Measurements from ENCODE around the gene SELENON. TPM values are rescaled to one million over a fixed set of nuclear protein-coding genes. Genes with fewer than 3 reads are reported as not detected.

Gene SELENON
- polyA plus RNA-seq, 2 donors, result 19.2 to 21.4 TPM

GRCh38 chr1:25792115-25792514, 7.9 kb upstream of the SELENON start:
- H3K27ac ChIP-seq (ENCODE audit: low read depth in 2 of 2, low read length in 1 of 2), result no peak overlapping the region
- H3K27me3 ChIP-seq (ENCODE audit: control insufficient read depth in 1 of 2, insufficient read depth in 2 of 2, low read length in 2 of 2), result no peaks in the 10 kb centered on the region
- peaks cover 0 to 4% of the 10 kb centered on the region in 2 donors for H3K4me1 ChIP-seq (ENCODE audit: control insufficient read depth in 2 of 2, insufficient read depth in 2 of 2, low read length in 1 of 2)
- WGBS, 2 donors, result 67 to 68% methylated on average over 4 of the region's 4 CpGs
- H3K4me3 ChIP-seq (ENCODE audit: low read depth in 1 of 2, low read length in 2 of 2), result no peak overlapping the region
- H3K9me3 ChIP-seq (ENCODE audit: control insufficient read depth in 2 of 2, insufficient read depth in 1 of 2, low read depth in 1 of 2, low read length in 1 of 2), result no peaks in the 10 kb centered on the region
- H3K36me3 ChIP-seq (ENCODE audit: control insufficient read depth in 2 of 2, insufficient read depth in 2 of 2, low read length in 1 of 2), result no peaks in the 10 kb centered on the region

- Histone ChIP-seq H3K36me3 (ENCODE audit: control insufficient read depth in 2 of 2, insufficient read depth in 2 of 2, low read length in 1 of 2) (no peaks in the 10 kb centered on the region), H3K4me3 (ENCODE audit: low read depth in 1 of 2, low read length in 2 of 2) (no peak overlapping the region), H3K9me3 (ENCODE audit: control insufficient read depth in 2 of 2, insufficient read depth in 1 of 2, low read depth in 1 of 2, low read length in 1 of 2) (no peaks in the 10 kb centered on the region), H3K27ac (ENCODE audit: low read depth in 2 of 2, low read length in 1 of 2) (no peak overlapping the region), H3K27me3 (ENCODE audit: control insufficient read depth in 1 of 2, insufficient read depth in 2 of 2, low read length in 2 of 2) (no peaks in the 10 kb centered on the region), H3K4me1 (ENCODE audit: control insufficient read depth in 2 of 2, insufficient read depth in 2 of 2, low read length in 1 of 2) (peaks cover 0 to 4% of the 10 kb centered on the region in 2 donors)
- WGBS, 2 donors, result 77 to 80% methylated on average over 7 of the region's 7 CpGs
Measured at GRCh38 chr1:25793585-25794170, 6.3 kb upstream of the SELENON start.

GRCh38 chr1:25794325-25794724, 5.7 kb upstream of the SELENON start:
- Histone ChIP-seq H3K27ac (ENCODE audit: low read depth in 2 of 2, low read length in 1 of 2) (no peak overlapping the region), H3K9me3 (ENCODE audit: control insufficient read depth in 2 of 2, insufficient read depth in 1 of 2, low read depth in 1 of 2, low read length in 1 of 2) (no peaks in the 10 kb centered on the region), H3K4me3 (ENCODE audit: low read depth in 1 of 2, low read length in 2 of 2) (no peak overlapping the region), H3K36me3 (ENCODE audit: control insufficient read depth in 2 of 2, insufficient read depth in 2 of 2, low read length in 1 of 2) (no peaks in the 10 kb centered on the region), H3K4me1 (ENCODE audit: control insufficient read depth in 2 of 2, insufficient read depth in 2 of 2, low read length in 1 of 2) (peaks cover 0 to 4% of the 10 kb centered on the region in 2 donors), H3K27me3 (ENCODE audit: control insufficient read depth in 1 of 2, insufficient read depth in 2 of 2, low read length in 2 of 2) (no peaks in the 10 kb centered on the region)
- 57 to 78% methylated on average over 8 of the region's 8 CpGs for WGBS, 2 donors

- H3K4me3 ChIP-seq (ENCODE audit: low read depth in 1 of 2, low read length in 2 of 2), result no peak overlapping the region
- no peaks in the 10 kb centered on the region for H3K36me3 ChIP-seq (ENCODE audit: control insufficient read depth in 2 of 2, insufficient read depth in 2 of 2, low read length in 1 of 2)
- 66 to 68% methylated on average over 2 of the region's 2 CpGs for WGBS, 2 donors
- H3K27me3 ChIP-seq (ENCODE audit: control insufficient read depth in 1 of 2, insufficient read depth in 2 of 2, low read length in 2 of 2), result no peaks in the 10 kb centered on the region
- peaks cover 0 to 6% of the 10 kb centered on the region in 2 donors for H3K4me1 ChIP-seq (ENCODE audit: control insufficient read depth in 2 of 2, insufficient read depth in 2 of 2, low read length in 1 of 2)
- no peaks in the 10 kb centered on the region for H3K9me3 ChIP-seq (ENCODE audit: control insufficient read depth in 2 of 2, insufficient read depth in 1 of 2, low read depth in 1 of 2, low read length in 1 of 2)
- no peak overlapping the region for H3K27ac ChIP-seq (ENCODE audit: low read depth in 2 of 2, low read length in 1 of 2)
Measured at GRCh38 chr1:25795211-25795610, 4.8 kb upstream of the SELENON start.

- Histone ChIP-seq H3K4me1 (ENCODE audit: control insufficient read depth in 2 of 2, insufficient read depth in 2 of 2, low read length in 1 of 2) (peaks cover 0 to 13% of the 10 kb centered on the region in 2 donors), H3K4me3 (ENCODE audit: low read depth in 1 of 2, low read length in 2 of 2) (no peak overlapping the region), H3K27me3 (ENCODE audit: control insufficient read depth in 1 of 2, insufficient read depth in 2 of 2, low read length in 2 of 2) (no peaks in the 10 kb centered on the region), H3K36me3 (ENCODE audit: control insufficient read depth in 2 of 2, insufficient read depth in 2 of 2, low read length in 1 of 2) (no peaks in the 10 kb centered on the region), H3K9me3 (ENCODE audit: control insufficient read depth in 2 of 2, insufficient read depth in 1 of 2, low read depth in 1 of 2, low read length in 1 of 2) (no peaks in the 10 kb centered on the region), H3K27ac (ENCODE audit: low read depth in 2 of 2, low read length in 1 of 2) (peak overlapping the region in 1 of 2 donors; percentile 38)
- 57 to 59% methylated on average over 22 of the region's 22 CpGs for WGBS, 2 donors
Measured at GRCh38 chr1:25795946-25796810, 3.8 kb upstream of the SELENON start.

- WGBS, 2 donors, result 0 to 9% methylated on average over 7 to 19 of the region's 19 CpGs
- no peaks in the 10 kb centered on the region for H3K9me3 ChIP-seq (ENCODE audit: control insufficient read depth in 2 of 2, insufficient read depth in 1 of 2, low read depth in 1 of 2, low read length in 1 of 2)
- peak overlapping the region in 1 of 2 donors; percentile 38 for H3K27ac ChIP-seq (ENCODE audit: low read depth in 2 of 2, low read length in 1 of 2)
- peaks cover 0 to 14% of the 10 kb centered on the region in 2 donors for H3K4me1 ChIP-seq (ENCODE audit: control insufficient read depth in 2 of 2, insufficient read depth in 2 of 2, low read length in 1 of 2)
- H3K27me3 ChIP-seq (ENCODE audit: control insufficient read depth in 1 of 2, insufficient read depth in 2 of 2, low read length in 2 of 2), result no peaks in the 10 kb centered on the region
- no peak overlapping the region for H3K4me3 ChIP-seq (ENCODE audit: low read depth in 1 of 2, low read length in 2 of 2)
- no peaks in the 10 kb centered on the region for H3K36me3 ChIP-seq (ENCODE audit: control insufficient read depth in 2 of 2, insufficient read depth in 2 of 2, low read length in 1 of 2)
Measured at GRCh38 chr1:25796811-25797458, 3.1 kb upstream of the SELENON start.

- peaks cover 0 to 14% of the 10 kb centered on the region in 2 donors for H3K4me1 ChIP-seq (ENCODE audit: control insufficient read depth in 2 of 2, insufficient read depth in 2 of 2, low read length in 1 of 2)
- no peaks in the 10 kb centered on the region for H3K27me3 ChIP-seq (ENCODE audit: control insufficient read depth in 1 of 2, insufficient read depth in 2 of 2, low read length in 2 of 2)
- H3K9me3 ChIP-seq (ENCODE audit: control insufficient read depth in 2 of 2, insufficient read depth in 1 of 2, low read depth in 1 of 2, low read length in 1 of 2), result no peaks in the 10 kb centered on the region
- H3K36me3 ChIP-seq (ENCODE audit: control insufficient read depth in 2 of 2, insufficient read depth in 2 of 2, low read length in 1 of 2), result no peaks in the 10 kb centered on the region
- H3K4me3 ChIP-seq (ENCODE audit: low read depth in 1 of 2, low read length in 2 of 2), result no peak overlapping the region
- H3K27ac ChIP-seq (ENCODE audit: low read depth in 2 of 2, low read length in 1 of 2), result no peak overlapping the region
- 78 to 80% methylated on average over 8 of the region's 8 CpGs for WGBS, 2 donors
Measured at GRCh38 chr1:25797939-25798338, 2.1 kb upstream of the SELENON start.

- Histone ChIP-seq H3K4me3 (ENCODE audit: low read depth in 1 of 2, low read length in 2 of 2) (no peak overlapping the region), H3K4me1 (ENCODE audit: control insufficient read depth in 2 of 2, insufficient read depth in 2 of 2, low read length in 1 of 2) (peaks cover 0 to 14% of the 10 kb centered on the region in 2 donors), H3K36me3 (ENCODE audit: control insufficient read depth in 2 of 2, insufficient read depth in 2 of 2, low read length in 1 of 2) (no peaks in the 10 kb centered on the region), H3K27me3 (ENCODE audit: control insufficient read depth in 1 of 2, insufficient read depth in 2 of 2, low read length in 2 of 2) (no peaks in the 10 kb centered on the region), H3K9me3 (ENCODE audit: control insufficient read depth in 2 of 2, insufficient read depth in 1 of 2, low read depth in 1 of 2, low read length in 1 of 2) (no peaks in the 10 kb centered on the region), H3K27ac (ENCODE audit: low read depth in 2 of 2, low read length in 1 of 2) (no peak overlapping the region)
- 78 to 79% methylated on average over 8 of the region's 8 CpGs for WGBS, 2 donors
Measured at GRCh38 chr1:25798666-25799351, 1.2 kb upstream of the SELENON start.

- H3K27ac ChIP-seq (ENCODE audit: low read depth in 2 of 2, low read length in 1 of 2), result peak overlapping the region; percentile 42 to 66
- no peaks in the 10 kb centered on the region for H3K9me3 ChIP-seq (ENCODE audit: control insufficient read depth in 2 of 2, insufficient read depth in 1 of 2, low read depth in 1 of 2, low read length in 1 of 2)
- H3K4me1 ChIP-seq (ENCODE audit: control insufficient read depth in 2 of 2, insufficient read depth in 2 of 2, low read length in 1 of 2), result peaks cover 0 to 16% of the 10 kb centered on the region in 2 donors
- WGBS, 2 donors, result 23 to 27% methylated on average over 12 of the region's 12 CpGs
- H3K27me3 ChIP-seq (ENCODE audit: control insufficient read depth in 1 of 2, insufficient read depth in 2 of 2, low read length in 2 of 2), result no peaks in the 10 kb centered on the region
- H3K36me3 ChIP-seq (ENCODE audit: control insufficient read depth in 2 of 2, insufficient read depth in 2 of 2, low read length in 1 of 2), result no peaks in the 10 kb centered on the region
- H3K4me3 ChIP-seq (ENCODE audit: low read depth in 1 of 2, low read length in 2 of 2), result peak overlapping the region; percentile 52 to 77
Measured at GRCh38 chr1:25799352-25799934, 550 bp upstream of the SELENON start.
